Heart left ventricle (tissue), 16 donors: ENCODE data around the gene TMEM181. TPM values are rescaled to one million over a fixed set of nuclear protein-coding genes. Genes with fewer than 3 reads are reported as not detected.

Source experiments
- ATAC-seq, 4 donors: fragments of 200-7000 bp; cut with Tn5 transposase; one replicate each; pipeline ENCODE4 v1.9.1; 2020 to 2022; ENCODE audit warnings: moderate library complexity in 4 of 4, mild to moderate bottlenecking in 3 of 4, moderate number of reproducible peaks in 1 of 4
- DNase-seq, 5 donors: peaks; one replicate each; pipeline ENCODE4 v3.0.0-alpha.2; 2020
- H3K27ac ChIP-seq, 12 donors: fragments of 200-600 bp; sonication (generic) in 4 of 12; one replicate each; pipeline versions ENCODE4 v1.5.0 to v1.8.0; 2016 to 2022; ENCODE audit warnings: mild to moderate bottlenecking in 2 of 12
- H3K27me3 ChIP-seq, 9 donors: fragments of 200-600 bp; sonication (generic) in 2 of 9; one replicate each; pipeline versions ENCODE4 v1.5.1 to v1.8.0; 2016 to 2022; ENCODE audit warnings: mild to moderate bottlenecking in 3 of 9
- H3K36me3 ChIP-seq, 9 donors: fragments of 200-600 bp; sonication (generic) in 2 of 9; one replicate each; pipeline versions ENCODE4 v1.5.0 to v1.8.0; 2018 to 2022; ENCODE audit warnings: mild to moderate bottlenecking in 2 of 9
- H3K4me1 ChIP-seq, 12 donors: fragments of 200-600 bp; sonication (generic) in 4 of 12; one replicate each; pipeline versions ENCODE4 v1.5.0 to v1.8.0; 2016 to 2022; ENCODE audit warnings: mild to moderate bottlenecking in 3 of 12
- H3K4me3 ChIP-seq, 12 donors: fragments of 200-600 bp; sonication (generic) in 4 of 12; one replicate each; pipeline versions ENCODE4 v1.5.0 to v1.8.0; 2017 to 2022; ENCODE audit warnings: mild to moderate bottlenecking in 9 of 12, moderate library complexity in 4 of 12
- H3K9me3 ChIP-seq, 12 donors: fragments of 200-600 bp; sonication (generic) in 4 of 12; one replicate each; pipeline versions ENCODE4 v1.5.0 to v1.8.0; 2016 to 2022; ENCODE audit warnings: mild to moderate bottlenecking in 1 of 12
- POLR2A ChIP-seq, 2 donors: fragments of 450-650 bp; IDR thresholded peaks; one replicate each; pipeline ENCODE4 v1.6.1; 2017; ENCODE audit warnings: antibody characterized with exemption in 2 of 2, mild to moderate bottlenecking in 2 of 2, moderate library complexity in 2 of 2
- WGBS, 4 donors: extraction: QIAGEN DNeasy Blood & Tissue Kit in 2 of 4; methylation state at CpG; one replicate each; pipeline versions ENCODE4 v1.1.5 to v1.1.7; 2013 to 2018; 5-methylcytosine and 5-hydroxymethylcytosine counted together
- intact Hi-C, 10 donors: fragments of 100-400 bp; cut with DNase I; formaldehyde crosslinking; loops; one replicate each; pipeline versions ENCODE4 v1.11.1 to v1.14.2; 2022
- polyA plus RNA-seq, 2 donors: library from polyadenylated mRNA; stranded (reverse); fragments of 200-250 nt; gene quantifications; one replicate each; pipeline ENCODE4 v1.2.3, GENCODE V29; 2013
- total RNA-seq, 9 donors: library from RNA; depleted of rRNA in 2 of 9; stranded (reverse); fragments of >200 nt in 2 of 9; fragmentation: NEBNext Ultra II Directional in 3 of 9; extraction: Animal tissue kit (Norgen Biotek cat#: 25700) in 3 of 9; gene quantifications; one replicate each; pipeline versions ENCODE4 v1.1.0 to v1.2.4, GENCODE V29; 2016 to 2023
- TF ChIP-seq, protein P1 (sequence below), 12 donors: fragments of 200-600 bp; sonication (generic) in 4 of 12; IDR thresholded peaks; one replicate each; pipeline versions ENCODE4 v1.5.0 to v1.8.0; 2018 to 2022; ENCODE audit warnings: antibody characterized with exemption in 12 of 12, mild to moderate bottlenecking in 5 of 12
- donor health status: ischemic (EF 13 %, LVEDD 7.1; RV severe dilation, severe dysfunction).
- donor health status: healthy with polysubstance abuse.
- donor health status: DM: no; HTN: yes; CAD: no.
- donor health status: DM: no; HTN: no; CAD: no.
- donor health status: ischemic (EF 25% LVEDD 6.9; RV normal size, moderate dysfunction).
- donor health status: ischemic (EF 25% LVEDD 5.7; RV mildly dilated, moderate dysfunction).
- donor health status: healthy.
- donor health status: DM: yes; HTN: yes; CAD: no.
- donor health status: ischemic (EF 35%, LVEDD 5.7; RV mildly dilated, moderate dysfunction).
- donor health status: nonischemic (EF 11% LVEDD 7.7; RV severe dilation, severe dysfunction).
- donor health status: DM: yes; HTN: yes; CAD: no.
- donor health status: PGD.
- donor health status: ischemic (EF 29% LVEDD 5.4; RV normal size, mild dysfunction).
- donor health status: nonischemic (EF 23%, LVEDD 6.1; RV moderate dilation, normal function).

Gene TMEM181
- total and polyA plus RNA-seq, 11 donors = 4.3 to 14.3 (median 10.1) TPM

DNA sequence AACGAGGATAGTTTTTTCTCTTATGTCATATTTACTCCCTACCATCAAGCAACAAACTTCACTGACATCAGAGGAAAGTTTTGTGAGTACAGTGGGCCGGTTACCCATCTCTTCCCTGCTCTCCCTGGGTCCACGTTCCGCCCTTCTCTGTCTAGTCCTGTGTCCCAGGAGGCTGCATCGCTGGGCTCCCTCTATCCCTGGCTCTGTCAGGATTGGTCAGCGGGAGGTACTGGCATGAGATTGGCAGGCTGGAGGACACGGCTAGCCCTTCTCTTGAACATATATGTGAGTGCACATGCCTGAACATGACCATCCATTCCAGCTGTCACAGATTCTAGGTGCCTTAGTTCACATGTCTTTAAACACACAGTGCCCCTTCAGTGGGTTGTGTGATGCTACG is 30.3 kb upstream of the TMEM181 start:
- DNase-seq (no peak), ATAC-seq (no peak)
- H3K4me3 ChIP-seq = no peak overlapping the region
- WGBS, 4 donors = 75 to 79% (median 78%) methylated on average over 8 of the region's 8 CpGs
- no peak overlapping the region for H3K27ac ChIP-seq
- H3K4me1 ChIP-seq = no peaks in the 10 kb centered on the region
- no peaks in the 10 kb centered on the region for H3K36me3 ChIP-seq
- intact Hi-C loops = no loop called here
- H3K27me3 ChIP-seq = peaks cover 0 to 12% (median 0%) of the 10 kb centered on the region in 9 donors
- H3K9me3 ChIP-seq = peaks cover 0 to 16% (median 0%) of the 10 kb centered on the region in 12 donors
- no peak for TF ChIP-seq POLR2A (IDR thresholded peaks at IDR 0.05)
- TF ChIP-seq, protein P1, sequence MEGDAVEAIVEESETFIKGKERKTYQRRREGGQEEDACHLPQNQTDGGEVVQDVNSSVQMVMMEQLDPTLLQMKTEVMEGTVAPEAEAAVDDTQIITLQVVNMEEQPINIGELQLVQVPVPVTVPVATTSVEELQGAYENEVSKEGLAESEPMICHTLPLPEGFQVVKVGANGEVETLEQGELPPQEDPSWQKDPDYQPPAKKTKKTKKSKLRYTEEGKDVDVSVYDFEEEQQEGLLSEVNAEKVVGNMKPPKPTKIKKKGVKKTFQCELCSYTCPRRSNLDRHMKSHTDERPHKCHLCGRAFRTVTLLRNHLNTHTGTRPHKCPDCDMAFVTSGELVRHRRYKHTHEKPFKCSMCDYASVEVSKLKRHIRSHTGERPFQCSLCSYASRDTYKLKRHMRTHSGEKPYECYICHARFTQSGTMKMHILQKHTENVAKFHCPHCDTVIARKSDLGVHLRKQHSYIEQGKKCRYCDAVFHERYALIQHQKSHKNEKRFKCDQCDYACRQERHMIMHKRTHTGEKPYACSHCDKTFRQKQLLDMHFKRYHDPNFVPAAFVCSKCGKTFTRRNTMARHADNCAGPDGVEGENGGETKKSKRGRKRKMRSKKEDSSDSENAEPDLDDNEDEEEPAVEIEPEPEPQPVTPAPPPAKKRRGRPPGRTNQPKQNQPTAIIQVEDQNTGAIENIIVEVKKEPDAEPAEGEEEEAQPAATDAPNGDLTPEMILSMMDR (IDR thresholded peaks at IDR 0.05) = no peak

DNA sequence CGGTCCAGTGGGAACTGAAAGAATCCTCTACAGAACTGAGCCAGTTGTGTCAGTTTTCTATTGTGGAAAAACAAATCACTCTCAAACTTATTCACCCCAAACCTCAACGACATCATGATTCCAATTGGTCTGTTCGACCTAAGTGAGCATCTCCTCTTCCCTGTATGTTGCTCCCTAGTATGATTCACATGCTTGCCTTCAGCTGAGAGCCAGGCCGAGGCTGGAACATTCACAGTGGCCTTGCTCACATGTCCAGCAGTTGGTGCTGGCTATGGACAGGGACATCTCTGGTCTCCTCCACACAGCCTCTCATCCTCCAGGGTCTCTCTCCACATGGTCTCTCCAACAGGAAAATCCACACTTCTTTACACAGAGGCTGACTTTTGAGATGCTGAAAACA is 28.3 kb upstream of the TMEM181 start:
- Histone ChIP-seq H3K36me3 (no peaks in the 10 kb centered on the region), H3K27me3 (peaks cover 0 to 18% (median 0%) of the 10 kb centered on the region in 9 donors), H3K4me1 (peaks cover 0 to 11% (median 4%) of the 10 kb centered on the region in 12 donors), H3K9me3 (peaks cover 0 to 16% (median 0%) of the 10 kb centered on the region in 12 donors), H3K4me3 (no peak overlapping the region), H3K27ac (no peak overlapping the region)
- intact Hi-C loops = no loop called here
- ATAC-seq (no peak), DNase-seq (no peak)
- WGBS, 4 donors = 82 to 84% (median 83%) methylated on average over 4 of the region's 4 CpGs
- TF ChIP-seq, protein P1 (IDR thresholded peaks at IDR 0.05) = no peak
- no peak for TF ChIP-seq POLR2A (IDR thresholded peaks at IDR 0.05)

DNA sequence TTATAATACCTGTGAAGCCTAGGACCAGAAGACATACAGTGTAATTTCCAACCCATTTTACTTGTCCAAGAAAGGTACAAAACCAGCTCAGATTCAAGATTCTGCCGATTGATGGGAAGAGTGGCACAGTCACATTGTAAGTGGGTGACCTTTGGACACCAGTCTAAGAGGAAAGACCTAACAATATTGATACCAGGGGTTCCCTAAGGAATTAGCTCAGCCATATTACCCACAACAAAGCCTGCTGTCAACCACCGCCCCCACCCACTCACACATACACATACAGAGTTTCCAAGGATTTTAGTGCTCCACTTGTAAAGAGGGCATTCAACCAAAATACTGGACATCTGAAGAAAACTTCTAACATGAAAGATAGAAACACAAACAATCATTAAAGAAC is 27.9 kb upstream of the TMEM181 start:
- Histone ChIP-seq H3K27me3 (peaks cover 0 to 19% (median 0%) of the 10 kb centered on the region in 9 donors), H3K9me3 (peaks cover 0 to 14% (median 0%) of the 10 kb centered on the region in 12 donors), H3K27ac (no peak overlapping the region), H3K36me3 (no peaks in the 10 kb centered on the region), H3K4me1 (peaks cover 0 to 12% (median 5%) of the 10 kb centered on the region in 12 donors), H3K4me3 (no peak overlapping the region)
- 78 to 95% (median 92%) methylated on average over 2 of the region's 2 CpGs for WGBS, 4 donors
- TF ChIP-seq, protein P1 (IDR thresholded peaks at IDR 0.05) = no peak
- TF ChIP-seq POLR2A (IDR thresholded peaks at IDR 0.05) = no peak
- ATAC-seq (no peak), DNase-seq (no peak)
- intact Hi-C loops = no loop called here

- peak overlapping the region in 1 of 12 donors; percentile 51 for H3K27ac ChIP-seq
- no peak for TF ChIP-seq POLR2A (IDR thresholded peaks at IDR 0.05)
- WGBS, 4 donors = 1 to 2% (median 1%) methylated on average over 32 to 75 of the region's 75 CpGs
- peaks cover 0 to 35% (median 0%) of the 10 kb centered on the region in 9 donors for H3K27me3 ChIP-seq
- intact Hi-C loops = no loop called here
- no peaks in the 10 kb centered on the region for H3K9me3 ChIP-seq
- peak; percentile 57 to 81 (median 78) for ATAC-seq
- H3K4me1 ChIP-seq = peaks cover 0 to 18% (median 6%) of the 10 kb centered on the region in 12 donors
- DNase-seq = peak; percentile 64 to 81 (median 73)
- no peaks in the 10 kb centered on the region for H3K36me3 ChIP-seq
- H3K4me3 ChIP-seq = peak overlapping the region; percentile 49 to 69 (median 61)
Measured at GRCh38 chr6:158536084-158536890, 23.6 kb upstream of the TMEM181 start.
